K562 (cell line): ENCODE results near the gene TMEM203. TPM values are rescaled to one million over a fixed set of nuclear protein-coding genes. Genes with fewer than 3 reads are reported as not detected.

Experiments used
- BRCA1 ChIP-seq, 2 experiments: fragments of 450-650 bp in 1 of 2; sonication (generic) in 1 of 2; formaldehyde crosslinking in 1 of 2; IDR thresholded peaks; 2 replicates each; pipeline versions ENCODE4 v1.5.0 to v1.6.1; 2017 to 2020; ENCODE audit warnings: mild to moderate bottlenecking in 1 of 2, missing genetic modification reagents in 1 of 2
- CTBP1 ChIP-seq: fragments of 450-650 bp; IDR thresholded peaks from 2 replicates; pipeline ENCODE4 v1.6.1; 2016; ENCODE audit warnings: borderline replicate concordance
- CUX1 ChIP-seq: fragments of 200-800 bp; sonication (Bioruptor generic); IDR thresholded peaks from 2 replicates; pipeline ENCODE4 v1.6.1; 2016; ENCODE audit warnings: missing genetic modification characterization, missing compliant biosample characterization
- FOXM1 ChIP-seq, 2 experiments: fragments of 450-650 bp in 1 of 2; sonication (generic) in 1 of 2; formaldehyde crosslinking in 1 of 2; IDR thresholded peaks; 2 replicates each; pipeline versions ENCODE4 v1.6.1 to v1.9.0; 2017 to 2022; ENCODE audit warnings: low read depth in 2 of 2, mild to moderate bottlenecking in 2 of 2, missing genetic modification reagents in 1 of 2, moderate library complexity in 1 of 2
- MBD2 ChIP-seq: sonication (generic); IDR thresholded peaks from 2 replicates; pipeline ENCODE4 v1.6.1; 2016; ENCODE audit warnings: low read depth, borderline replicate concordance
- MEF2D ChIP-seq: conservative IDR thresholded peaks from 2 replicates; pipeline ENCODE4 v1.6.1; 2016; ENCODE audit warnings: low read depth, missing genetic modification characterization, missing compliant biosample characterization
- NR2C2 ChIP-seq, 2 experiments: fragments of 200-800 bp in 1 of 2; sonication (Bioruptor generic) in 1 of 2; sonication (generic) in 1 of 2; formaldehyde crosslinking in 1 of 2; IDR thresholded peaks; 2 replicates each; pipeline versions ENCODE4 v1.6.1 to v1.8.0; 2016 to 2022; ENCODE audit warnings: mild to moderate bottlenecking in 1 of 2, missing compliant biosample characterization in 1 of 2, missing genetic modification characterization in 1 of 2, missing genetic modification reagents in 1 of 2
- POLR2AphosphoS2 ChIP-seq: IDR thresholded peaks from 2 replicates; pipeline ENCODE4 v1.6.1; 2012; ENCODE audit warnings: low read length, improper control_type of control experiment
- SRSF9 ChIP-seq: fragments of 200-400 bp; formaldehyde crosslinking; IDR thresholded peaks from 2 replicates; pipeline ENCODE4 v1.6.1; 2017; ENCODE audit warnings: low read depth, low read length, borderline replicate concordance
- TAF7 ChIP-seq: fragments of 450-650 bp; IDR thresholded peaks from 2 replicates; pipeline ENCODE4 v1.6.1; 2016; ENCODE audit warnings: missing genetic modification characterization, missing compliant biosample characterization
- ZBTB17 ChIP-seq: fragments of 450-650 bp; formaldehyde crosslinking; IDR thresholded peaks from 2 replicates; pipeline ENCODE4 v1.4.0; 2020; ENCODE audit warnings: mild to moderate bottlenecking
- ZC3H11A ChIP-seq: IDR thresholded peaks from 2 replicates; pipeline ENCODE4 v1.6.1; 2012; ENCODE audit warnings: low read depth, low read length, improper control_type of control experiment
- ZNF253 ChIP-seq: fragments of 250-450 bp; sonication (Bioruptor Pico); conservative IDR thresholded peaks from 2 replicates; pipeline ENCODE4 v1.6.1; 2021; ENCODE audit warnings: mild to moderate bottlenecking
- ZNF384 ChIP-seq: IDR thresholded peaks from 2 replicates; pipeline ENCODE4 v1.6.1; 2012; ENCODE audit warnings: low read depth, low read length, improper control_type of control experiment
- ZNF707 ChIP-seq: fragments of 250-450 bp; sonication (Bioruptor Pico); conservative IDR thresholded peaks from 2 replicates; pipeline ENCODE4 v1.8.0; 2022; ENCODE audit warnings: inconsistent platforms, mild to moderate bottlenecking, moderate library complexity
- ZSCAN32 ChIP-seq: fragments of 450-650 bp; formaldehyde crosslinking; IDR thresholded peaks from 2 replicates; pipeline ENCODE4 v1.4.0; 2020; ENCODE audit warnings: mild to moderate bottlenecking, moderate library complexity
- polyA plus RNA-seq, 8 experiments: library from polyadenylated mRNA; depleted of rRNA in 4 of 8; stranded (reverse) in 5 of 8; unstranded in 3 of 8; fragments of >200 nt; fragmentation: Nextera tagmentation in 2 of 8; fragmentation: Illumina TruSeq in 1 of 8; extraction: Ambion mirVana in 2 of 8; extraction: Trizol in 1 of 8; gene quantifications; 2 replicates each; pipeline versions ENCODE4 v1.2.1 to v1.2.3, GENCODE V29; 2011 to 2014; ENCODE audit warnings: inconsistent platforms in 1 of 8, missing spikeins in 1 of 8
- total RNA-seq, 7 experiments: library from RNA; depleted of rRNA in 6 of 7; stranded (reverse); fragments of >200 nt in 6 of 7; fragmentation: Illumina TruSeq in 2 of 7; extraction: Trizol in 2 of 7; gene quantifications; 2 replicates each; pipeline versions ENCODE4 v1.2.1 to v1.2.3, GENCODE V29; 2011 to 2021; ENCODE audit warnings: low replicate concordance in 1 of 7
- TF ChIP-seq, protein P1 (sequence below): sonication (generic); formaldehyde crosslinking; IDR thresholded peaks from 2 replicates; pipeline ENCODE4 v1.8.0; 2022; ENCODE audit warnings: mild to moderate bottlenecking, missing genetic modification reagents

The TMEM203 gene
- total and polyA plus RNA-seq, 9 of the 15 experiments (the other 6 are each of a cell fraction or from before 2014, with no cell fraction given): 8.8 to 59.5 (median 37.6) TPM

- TF ChIP-seq CUX1 (CRISPR knock-in tag) (no peak), ZNF707 (CRISPR knock-in tag) (no peak), ZNF253 (CRISPR knock-in tag) (no peak), BRCA1 (IDR thresholded peaks at IDR 0.05) (no peak), BRCA1 (CRISPR knock-in tag; IDR thresholded peaks at IDR 0.05) (no peak), MBD2 (no peak), NR2C2 (CRISPR knock-in tag; IDR thresholded peaks at IDR 0.05) (no peak), NR2C2 (tag; IDR thresholded peaks at IDR 0.05) (no peak), POLR2AphosphoS2 (no peak), FOXM1 (IDR thresholded peaks at IDR 0.05; ENCODE audit: low read depth) (no peak), FOXM1 (CRISPR knock-in tag; IDR thresholded peaks at IDR 0.05; ENCODE audit: low read depth) (0 out of 2 replicates have a peak, but pooled peaks have one; percentile 66), MEF2D (no peak), CTBP1 (peak; percentile 58; the same call in 1 of the 2 replicates), SRSF9 (no peak), ZC3H11A (no peak), ZBTB17 (CRISPR knock-in tag) (no peak), ZSCAN32 (CRISPR knock-in tag) (no peak), TAF7 (tag) (no peak), ZNF384 (no peak)
- TF ChIP-seq, protein P1, sequence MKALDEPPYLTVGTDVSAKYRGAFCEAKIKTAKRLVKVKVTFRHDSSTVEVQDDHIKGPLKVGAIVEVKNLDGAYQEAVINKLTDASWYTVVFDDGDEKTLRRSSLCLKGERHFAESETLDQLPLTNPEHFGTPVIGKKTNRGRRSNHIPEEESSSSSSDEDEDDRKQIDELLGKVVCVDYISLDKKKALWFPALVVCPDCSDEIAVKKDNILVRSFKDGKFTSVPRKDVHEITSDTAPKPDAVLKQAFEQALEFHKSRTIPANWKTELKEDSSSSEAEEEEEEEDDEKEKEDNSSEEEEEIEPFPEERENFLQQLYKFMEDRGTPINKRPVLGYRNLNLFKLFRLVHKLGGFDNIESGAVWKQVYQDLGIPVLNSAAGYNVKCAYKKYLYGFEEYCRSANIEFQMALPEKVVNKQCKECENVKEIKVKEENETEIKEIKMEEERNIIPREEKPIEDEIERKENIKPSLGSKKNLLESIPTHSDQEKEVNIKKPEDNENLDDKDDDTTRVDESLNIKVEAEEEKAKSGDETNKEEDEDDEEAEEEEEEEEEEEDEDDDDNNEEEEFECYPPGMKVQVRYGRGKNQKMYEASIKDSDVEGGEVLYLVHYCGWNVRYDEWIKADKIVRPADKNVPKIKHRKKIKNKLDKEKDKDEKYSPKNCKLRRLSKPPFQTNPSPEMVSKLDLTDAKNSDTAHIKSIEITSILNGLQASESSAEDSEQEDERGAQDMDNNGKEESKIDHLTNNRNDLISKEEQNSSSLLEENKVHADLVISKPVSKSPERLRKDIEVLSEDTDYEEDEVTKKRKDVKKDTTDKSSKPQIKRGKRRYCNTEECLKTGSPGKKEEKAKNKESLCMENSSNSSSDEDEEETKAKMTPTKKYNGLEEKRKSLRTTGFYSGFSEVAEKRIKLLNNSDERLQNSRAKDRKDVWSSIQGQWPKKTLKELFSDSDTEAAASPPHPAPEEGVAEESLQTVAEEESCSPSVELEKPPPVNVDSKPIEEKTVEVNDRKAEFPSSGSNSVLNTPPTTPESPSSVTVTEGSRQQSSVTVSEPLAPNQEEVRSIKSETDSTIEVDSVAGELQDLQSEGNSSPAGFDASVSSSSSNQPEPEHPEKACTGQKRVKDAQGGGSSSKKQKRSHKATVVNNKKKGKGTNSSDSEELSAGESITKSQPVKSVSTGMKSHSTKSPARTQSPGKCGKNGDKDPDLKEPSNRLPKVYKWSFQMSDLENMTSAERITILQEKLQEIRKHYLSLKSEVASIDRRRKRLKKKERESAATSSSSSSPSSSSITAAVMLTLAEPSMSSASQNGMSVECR: peak; percentile 35; the same call in 1 of the 2 replicates
These were observed 12.1 kb upstream of the TMEM203 start (continued) for GRCh38 chr9:137217276-137218211.
